Measurements from ENCODE around the gene ZP4. TPM values are rescaled to one million over a fixed set of nuclear protein-coding genes. Genes with fewer than 3 reads are reported as not detected.
A peak's percentile ranks its signal among the peaks of the same experiment; 100 is the strongest.

Gene ZP4
- total and polyA plus RNA-seq, 2 of the 13 experiments (the other 11 are each of a cell fraction or from before 2014, with no cell fraction given), result not detected

DNA sequence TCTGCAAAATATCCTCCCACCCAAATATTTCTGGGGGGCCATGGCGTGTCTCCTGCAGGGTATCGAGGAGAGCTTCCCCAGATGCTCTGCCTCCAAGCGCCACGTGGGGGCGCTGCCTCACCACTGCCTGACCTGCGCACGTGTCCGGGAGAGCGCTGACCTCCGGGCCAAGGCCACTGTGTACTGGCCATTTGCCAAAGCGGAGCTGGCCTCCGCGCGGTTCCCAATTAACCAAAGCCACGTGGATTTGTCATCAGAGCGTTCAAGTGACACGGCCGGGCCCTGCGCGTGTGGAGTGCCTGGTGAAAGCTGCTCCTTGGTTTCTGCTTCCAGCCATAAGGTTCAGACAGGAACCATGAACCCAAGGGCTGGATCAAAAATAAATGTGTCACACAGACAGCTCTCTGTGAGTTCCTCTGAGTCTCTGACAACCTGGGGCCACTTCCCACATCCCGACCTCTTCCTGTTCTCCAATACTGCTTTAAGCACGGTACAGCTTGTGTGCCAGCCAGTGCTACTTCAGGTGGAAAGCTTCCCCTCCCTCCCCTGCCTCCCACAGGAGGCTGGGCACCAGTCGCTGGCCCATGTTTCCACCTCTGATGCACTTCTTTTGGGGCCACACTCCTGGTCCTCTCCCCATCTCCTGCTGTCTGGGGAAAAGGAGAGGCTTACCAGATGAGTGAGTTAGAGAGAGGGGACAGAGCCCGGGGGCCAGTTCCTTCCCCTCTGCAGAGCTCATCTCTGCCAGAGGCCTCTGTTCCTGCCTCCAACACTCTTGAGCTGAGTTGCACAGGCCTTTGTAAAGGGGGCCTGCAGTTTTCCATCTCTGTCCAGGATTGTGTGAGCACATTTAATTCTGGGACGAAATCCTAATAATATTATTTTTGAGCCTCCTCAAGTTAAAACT, 26.1 kb downstream of the ZP4 start (continued):
- 0 out of 2 replicates have a peak, but pooled peaks have one; percentile 52 for TF ChIP-seq ZFYVE20 (CRISPR knock-in tag; IDR thresholded peaks at IDR 0.05; ENCODE audit: borderline replicate concordance, low read depth)
- TF ChIP-seq, protein P1, sequence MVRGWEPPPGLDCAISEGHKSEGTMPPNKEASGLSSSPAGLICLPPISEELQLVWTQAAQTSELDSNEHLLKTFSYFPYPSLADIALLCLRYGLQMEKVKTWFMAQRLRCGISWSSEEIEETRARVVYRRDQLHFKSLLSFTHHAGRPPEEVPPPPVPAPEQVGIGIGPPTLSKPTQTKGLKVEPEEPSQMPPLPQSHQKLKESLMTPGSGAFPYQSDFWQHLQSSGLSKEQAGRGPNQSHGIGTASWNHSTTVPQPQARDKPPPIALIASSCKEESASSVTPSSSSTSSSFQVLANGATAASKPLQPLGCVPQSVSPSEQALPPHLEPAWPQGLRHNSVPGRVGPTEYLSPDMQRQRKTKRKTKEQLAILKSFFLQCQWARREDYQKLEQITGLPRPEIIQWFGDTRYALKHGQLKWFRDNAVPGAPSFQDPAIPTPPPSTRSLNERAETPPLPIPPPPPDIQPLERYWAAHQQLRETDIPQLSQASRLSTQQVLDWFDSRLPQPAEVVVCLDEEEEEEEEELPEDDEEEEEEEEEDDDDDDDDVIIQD (CRISPR knock-in tag; IDR thresholded peaks at IDR 0.05; ENCODE audit: low read depth), result 0 out of 2 replicates have a peak, but pooled peaks have one; percentile 19
- no peak for TF ChIP-seq FOXK2 (IDR thresholded peaks at IDR 0.05)
- TF ChIP-seq, protein P2, sequence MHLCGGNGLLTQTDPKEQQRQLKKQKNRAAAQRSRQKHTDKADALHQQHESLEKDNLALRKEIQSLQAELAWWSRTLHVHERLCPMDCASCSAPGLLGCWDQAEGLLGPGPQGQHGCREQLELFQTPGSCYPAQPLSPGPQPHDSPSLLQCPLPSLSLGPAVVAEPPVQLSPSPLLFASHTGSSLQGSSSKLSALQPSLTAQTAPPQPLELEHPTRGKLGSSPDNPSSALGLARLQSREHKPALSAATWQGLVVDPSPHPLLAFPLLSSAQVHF (CRISPR knock-in tag; IDR thresholded peaks at IDR 0.05), result 0 out of 2 replicates have a peak, but pooled peaks have one; percentile 55
- TF ChIP-seq ZBTB49 (CRISPR knock-in tag; IDR thresholded peaks at IDR 0.05; ENCODE audit: borderline replicate concordance), result no peak
- 0 out of 2 replicates have a peak, but pooled peaks have one; percentile 59 for TF ChIP-seq ZFP36L1 (CRISPR knock-in tag; IDR thresholded peaks at IDR 0.05)
- TF ChIP-seq, protein P3, sequence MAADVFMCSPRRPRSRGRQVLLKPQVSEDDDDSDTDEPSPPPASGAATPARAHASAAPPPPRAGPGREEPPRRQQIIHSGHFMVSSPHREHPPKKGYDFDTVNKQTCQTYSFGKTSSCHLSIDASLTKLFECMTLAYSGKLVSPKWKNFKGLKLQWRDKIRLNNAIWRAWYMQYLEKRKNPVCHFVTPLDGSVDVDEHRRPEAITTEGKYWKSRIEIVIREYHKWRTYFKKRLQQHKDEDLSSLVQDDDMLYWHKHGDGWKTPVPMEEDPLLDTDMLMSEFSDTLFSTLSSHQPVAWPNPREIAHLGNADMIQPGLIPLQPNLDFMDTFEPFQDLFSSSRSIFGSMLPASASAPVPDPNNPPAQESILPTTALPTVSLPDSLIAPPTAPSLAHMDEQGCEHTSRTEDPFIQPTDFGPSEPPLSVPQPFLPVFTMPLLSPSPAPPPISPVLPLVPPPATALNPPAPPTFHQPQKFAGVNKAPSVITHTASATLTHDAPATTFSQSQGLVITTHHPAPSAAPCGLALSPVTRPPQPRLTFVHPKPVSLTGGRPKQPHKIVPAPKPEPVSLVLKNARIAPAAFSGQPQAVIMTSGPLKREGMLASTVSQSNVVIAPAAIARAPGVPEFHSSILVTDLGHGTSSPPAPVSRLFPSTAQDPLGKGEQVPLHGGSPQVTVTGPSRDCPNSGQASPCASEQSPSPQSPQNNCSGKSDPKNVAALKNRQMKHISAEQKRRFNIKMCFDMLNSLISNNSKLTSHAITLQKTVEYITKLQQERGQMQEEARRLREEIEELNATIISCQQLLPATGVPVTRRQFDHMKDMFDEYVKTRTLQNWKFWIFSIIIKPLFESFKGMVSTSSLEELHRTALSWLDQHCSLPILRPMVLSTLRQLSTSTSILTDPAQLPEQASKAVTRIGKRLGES (CRISPR knock-in tag; IDR thresholded peaks at IDR 0.05; ENCODE audit: borderline replicate concordance), result peak; percentile 82; the same call in 1 of the 2 replicates
- 0 out of 2 replicates have a peak, but pooled peaks have one; percentile 38 for TF ChIP-seq ZNF543 (CRISPR knock-in tag; IDR thresholded peaks at IDR 0.05)
- TF ChIP-seq NFRKB (IDR thresholded peaks at IDR 0.05), result no peak
- TF ChIP-seq GZF1 (CRISPR knock-in tag; IDR thresholded peaks at IDR 0.05), result no peak
- TF ChIP-seq ZNF788 (CRISPR knock-in tag; IDR thresholded peaks at IDR 0.05; ENCODE audit: borderline replicate concordance), result peak; percentile 94
- peak; percentile 89; the same call in 1 of the 2 replicates for TF ChIP-seq HNF1B (CRISPR knock-in tag; IDR thresholded peaks at IDR 0.05)
- no peak for TF ChIP-seq FLYWCH1 (CRISPR knock-in tag; IDR thresholded peaks at IDR 0.05)
- no peak for TF ChIP-seq ISX (CRISPR knock-in tag; conservative IDR thresholded peaks at IDR 0.05)
- no peak; the same call in 1 of the 2 replicates for TF ChIP-seq ZNF605 (CRISPR knock-in tag; IDR thresholded peaks at IDR 0.05)
- TF ChIP-seq SSRP1 (CRISPR knock-in tag; IDR thresholded peaks at IDR 0.05), result no peak
- TF ChIP-seq POLR2G (IDR thresholded peaks at IDR 0.05; ENCODE audit: low read depth, low read length), result no peak
- TF ChIP-seq MED1 (CRISPR knock-in tag; IDR thresholded peaks at IDR 0.05), result peak; percentile 62

Data from HepG2 (cell line).